Adrenal gland (tissue), 12 donors: ENCODE results near the gene KRTAP12-4. TPM values are rescaled to one million over a fixed set of nuclear protein-coding genes. Genes with fewer than 3 reads are reported as not detected.
"Not testable (repeated sequence)": the region's sequence is repeated elsewhere in the genome, so short reads cannot be mapped to it uniquely, and the experiment has no call there.

Source experiments
- DNase-seq, 7 donors: peaks; one replicate each; pipeline ENCODE4 v3.0.0-alpha.2; 2019 to 2020
- H3K27ac ChIP-seq, 5 donors: fragments of 200-600 bp; sonication (generic) in 4 of 5; 1 replicate in 3 of 5; 2 replicates in 2 of 5; pipeline versions ENCODE4 v1.5.1 to v1.8.0; 2016 to 2020; ENCODE audit warnings: mild to moderate bottlenecking in 1 of 5
- H3K27me3 ChIP-seq: fragments of 200-600 bp; 2 replicates; pipeline ENCODE4 v1.8.0; 2021
- H3K36me3 ChIP-seq, 2 donors: fragments of 200-600 bp; replicated peaks in 1 of 2; 1 replicate in 1 of 2; 2 replicates in 1 of 2; pipeline versions ENCODE4 v1.5.1 to v1.8.0; 2018 to 2022
- H3K4me1 ChIP-seq, 2 donors: fragments of 200-600 bp; replicated peaks in 1 of 2; 1 replicate in 1 of 2; 2 replicates in 1 of 2; pipeline versions ENCODE4 v1.5.1 to v1.8.0; 2018 to 2021
- H3K4me3 ChIP-seq, 4 donors: fragments of 200-600 bp; sonication (generic) in 3 of 4; one replicate each; pipeline ENCODE4 v1.5.1; 2016 to 2018
- H3K9me3 ChIP-seq, 3 donors: fragments of 200-600 bp; sonication (generic) in 1 of 3; replicated peaks in 1 of 3; 1 replicate in 2 of 3; 2 replicates in 1 of 3; pipeline versions ENCODE4 v1.5.1 to v1.8.0; 2016 to 2021
- CTCF ChIP-seq, 6 experiments: fragments of 450-650 bp in 4 of 6; fragments of 200-600 bp in 2 of 6; sonication (generic) in 1 of 6; IDR thresholded peaks; 1 replicate in 5 of 6; 2 replicates in 1 of 6; pipeline versions ENCODE4 v1.5.1 to v1.8.0; 2016 to 2021; ENCODE audit warnings: antibody characterized with exemption in 6 of 6, mild to moderate bottlenecking in 2 of 6, moderate library complexity in 1 of 6
- POLR2A ChIP-seq, 2 donors: fragments of 450-650 bp; IDR thresholded peaks; one replicate each; pipeline ENCODE4 v1.6.1; 2017; ENCODE audit warnings: antibody characterized with exemption in 2 of 2, mild to moderate bottlenecking in 2 of 2, moderate library complexity in 1 of 2
- WGBS, 4 donors: extraction: QIAGEN DNeasy Blood & Tissue Kit in 2 of 4; methylation state at CpG; one replicate each; pipeline versions ENCODE4 v1.1.5 to v1.1.7; 2013 to 2017; 5-methylcytosine and 5-hydroxymethylcytosine counted together
- intact Hi-C, 2 donors: fragments of 100-400 bp; cut with DNase I; formaldehyde crosslinking; loops; one replicate each; pipeline versions ENCODE4 v1.14.1 to v1.15.0; 2022 to 2023
- polyA plus RNA-seq, 3 donors: library from polyadenylated mRNA; stranded (reverse); fragments of 200-250 nt in 2 of 3; fragments of 350-450 nt in 1 of 3; fragmentation: Illumina TruSeq in 1 of 3; extraction: RNeasy Lipid Tissue Mini Kit (QIAGEN cat#74804) in 1 of 3; gene quantifications; one replicate each; pipeline ENCODE4 v1.2.3, GENCODE V29; 2013 to 2014
- total RNA-seq, 9 donors: library from RNA; depleted of rRNA in 4 of 9; stranded (reverse); fragments of >200 nt in 4 of 9; fragments of 120-200 nt in 1 of 9; fragmentation: NEBNext Ultra II Directional in 1 of 9; extraction: Animal tissue kit (Norgen Biotek cat#: 25700) in 1 of 9; gene quantifications; one replicate each; pipeline versions ENCODE4 v1.1.0 to v1.2.4, GENCODE V29; 2013 to 2023
- donor health status: healthy with polysubstance abuse.
- donor health status: Bipolar disorder and iron deficiency.
- donor health status: DM: yes; HTN: yes; CAD: no.
- donor health status: DM: no; HTN: no; CAD: no.
- donor health status: DM: no; HTN: no; CAD: no.
- donor health status: DM: yes; HTN: yes; CAD: no.

Gene KRTAP12-4
- total and polyA plus RNA-seq, 12 donors = not detected

GRCh38 chr21:44630440-44630839 lies 24.0 kb downstream of the KRTAP12-4 start:
- H3K36me3 ChIP-seq = no peaks in the 10 kb centered on the region
- H3K4me1 ChIP-seq = no peaks in the 10 kb centered on the region
- intact Hi-C loops = no loop called here
- H3K9me3 ChIP-seq = peaks cover 0 to 6% (median 0%) of the 10 kb centered on the region in 3 donors
- WGBS, 4 donors = 67 to 90% (median 81%) methylated on average over 2 of the region's 2 CpGs
- no peak for DNase-seq
- no peak for TF ChIP-seq CTCF (IDR thresholded peaks at IDR 0.05)
- TF ChIP-seq POLR2A (IDR thresholded peaks at IDR 0.05) = no peak
- no peak overlapping the region for H3K4me3 ChIP-seq
- no peaks in the 10 kb centered on the region for H3K27me3 ChIP-seq
- no peak overlapping the region for H3K27ac ChIP-seq

- Histone ChIP-seq H3K27me3 (no peaks in the 10 kb centered on the region), H3K36me3 (no peaks in the 10 kb centered on the region), H3K4me1 (no peaks in the 10 kb centered on the region), H3K9me3 (peaks cover 0 to 6% (median 0%) of the 10 kb centered on the region in 3 donors), H3K4me3 (no peak overlapping the region), H3K27ac (no peak overlapping the region)
- 43 to 71% (median 70%) methylated on average over 10 to 18 of the region's 18 CpGs for WGBS, 4 donors
- no peak for DNase-seq
- intact Hi-C loops = no loop called here
- no peak for TF ChIP-seq POLR2A (IDR thresholded peaks at IDR 0.05)
- no peak for TF ChIP-seq CTCF (IDR thresholded peaks at IDR 0.05)
Measured at GRCh38 chr21:44628707-44629391, 25.6 kb downstream of the KRTAP12-4 start.

- DNase-seq, H3K4me1 ChIP-seq, intact Hi-C loops, H3K9me3 ChIP-seq, H3K4me3 ChIP-seq, H3K27ac ChIP-seq, H3K36me3 ChIP-seq, H3K27me3 ChIP-seq: not testable (repeated sequence)
- 40 to 51% (median 41%) methylated on average over 10 to 15 of the region's 15 CpGs for WGBS, 4 donors
Measured at GRCh38 chr21:44627831-44628233, 26.6 kb downstream of the KRTAP12-4 start.

GRCh38 chr21:44627181-44627822 lies 27.2 kb downstream of the KRTAP12-4 start:
- H3K36me3 ChIP-seq, DNase-seq, intact Hi-C loops, H3K27ac ChIP-seq, H3K27me3 ChIP-seq, H3K4me3 ChIP-seq, H3K9me3 ChIP-seq, H3K4me1 ChIP-seq: not testable (repeated sequence)
- 74 to 87% (median 80%) methylated on average over 5 to 18 of the region's 20 CpGs for WGBS, 4 donors

GRCh38 chr21:44626673-44627143 lies 27.8 kb downstream of the KRTAP12-4 start, which contains the start of gene KRTAP10-9:
Gene KRTAP10-9, plus strand, starts transcription at chr21:44627093. Its CDS starts 79 bp downstream, at chr21:44627172.
- Histone ChIP-seq H3K9me3 (peaks cover 0 to 5% (median 0%) of the 10 kb centered on the region in 3 donors), H3K36me3 (no peaks in the 10 kb centered on the region)
- no peak for DNase-seq

More at GRCh38 chr21:44626673-44627143, 27.8 kb downstream of the KRTAP12-4 start, which contains the start of gene KRTAP10-9:
- TF ChIP-seq POLR2A (IDR thresholded peaks at IDR 0.05) (no peak), CTCF (IDR thresholded peaks at IDR 0.05) (no peak)
- no peaks in the 10 kb centered on the region for H3K27me3 ChIP-seq
- 43 to 52% methylated on average over 7 of the region's 7 CpGs; no CpG with 5 or more reads in 2 of the 4 donors for WGBS, 4 donors
- intact Hi-C loops = no loop called here
- H3K4me1 ChIP-seq = no peaks in the 10 kb centered on the region
- no peak within 1 kb of the TSS for H3K27ac ChIP-seq
- H3K4me3 ChIP-seq = no peak within 1 kb of the TSS
